ENCODE measurements around the gene CELF4.

GRCh38 chr18:37559194-37559593, 6.4 kb downstream of the CELF4 start:
- TF ChIP-seq CTCF (IDR thresholded peaks at IDR 0.05; ENCODE audit: low read depth, low read length, poor library complexity, severe bottlenecking), result no peak
- no peak for TF ChIP-seq EZH2phosphoT487 (IDR thresholded peaks at IDR 0.05; ENCODE audit: borderline replicate concordance, low read length)
